ENCODE results near the gene BCDIN3D.
A peak's percentile ranks its signal among the peaks of the same experiment; 100 is the strongest.

The BCDIN3D gene

GRCh38 chr12:49838973-49839633 lies 3.8 kb downstream of the BCDIN3D start:
- no peak overlapping the region for H3K4me3 ChIP-seq (ENCODE audit: low read depth, low read length)
- DNase-seq (ENCODE audit: low read depth): peak; percentile 77
- TF ChIP-seq POLR2A (IDR thresholded peaks at IDR 0.05; ENCODE audit: extremely low read depth, insufficient read length): no peak
- peak; percentile 91 for TF ChIP-seq CTCF (IDR thresholded peaks at IDR 0.05; ENCODE audit: low read depth, low read length)
- peak; percentile 64; the same call in 1 of the 2 replicates for TF ChIP-seq MAX (IDR thresholded peaks at IDR 0.05; ENCODE audit: low read depth, low read length)
- TF ChIP-seq MYC (IDR thresholded peaks at IDR 0.05; ENCODE audit: low read depth, low read length): no peak

- TF ChIP-seq CTCF (IDR thresholded peaks at IDR 0.05; ENCODE audit: low read depth, low read length) (no peak), POLR2A (IDR thresholded peaks at IDR 0.05; ENCODE audit: extremely low read depth, insufficient read length) (no peak), MYC (IDR thresholded peaks at IDR 0.05; ENCODE audit: low read depth, low read length) (no peak), MAX (IDR thresholded peaks at IDR 0.05; ENCODE audit: low read depth, low read length) (no peak)
- DNase-seq (ENCODE audit: low read depth): no peak
- H3K4me3 ChIP-seq (ENCODE audit: low read depth, low read length): no peak overlapping the region
Measured at GRCh38 chr12:49832836-49833421, 10.0 kb downstream of the BCDIN3D start.

GRCh38 chr12:49831717-49832116 lies 11.2 kb downstream of the BCDIN3D start:
- TF ChIP-seq POLR2A (IDR thresholded peaks at IDR 0.05; ENCODE audit: extremely low read depth, insufficient read length) (no peak), MAX (IDR thresholded peaks at IDR 0.05; ENCODE audit: low read depth, low read length) (no peak), CTCF (IDR thresholded peaks at IDR 0.05; ENCODE audit: low read depth, low read length) (no peak), MYC (IDR thresholded peaks at IDR 0.05; ENCODE audit: low read depth, low read length) (no peak)

GRCh38 chr12:49828133-49829091 lies 14.5 kb downstream of the BCDIN3D start, which contains the start of gene NCKAP5L:
Gene NCKAP5L (minus strand): TSS chr12:49828413. CDS start chr12:49804044, 24,369 bp downstream.
- no peak for TF ChIP-seq CTCF (IDR thresholded peaks at IDR 0.05; ENCODE audit: low read depth, low read length)
- peak; percentile 54 for TF ChIP-seq POLR2A (IDR thresholded peaks at IDR 0.05; ENCODE audit: extremely low read depth, insufficient read length)
- peak; percentile 86 for TF ChIP-seq MAX (IDR thresholded peaks at IDR 0.05; ENCODE audit: low read depth, low read length)
- TF ChIP-seq MYC (IDR thresholded peaks at IDR 0.05; ENCODE audit: low read depth, low read length): peak; percentile 67
- peak; percentile 100 for DNase-seq (ENCODE audit: low read depth)
- H3K4me3 ChIP-seq (ENCODE audit: low read depth, low read length): peak within 1 kb of the TSS; percentile 66

More at GRCh38 chr12:49831717-49832116, 11.2 kb downstream of the BCDIN3D start:
- no peak overlapping the region for H3K4me3 ChIP-seq (ENCODE audit: low read depth, low read length)
- DNase-seq (ENCODE audit: low read depth): no peak

GRCh38 chr12:49827401-49828099 lies 15.4 kb downstream of the BCDIN3D start:
- H3K4me3 ChIP-seq (ENCODE audit: low read depth, low read length): peak overlapping the region; percentile 60
- TF ChIP-seq CTCF (IDR thresholded peaks at IDR 0.05; ENCODE audit: low read depth, low read length): no peak
- TF ChIP-seq MYC (IDR thresholded peaks at IDR 0.05; ENCODE audit: low read depth, low read length): no peak
- no peak for TF ChIP-seq MAX (IDR thresholded peaks at IDR 0.05; ENCODE audit: low read depth, low read length)
- TF ChIP-seq POLR2A (IDR thresholded peaks at IDR 0.05; ENCODE audit: extremely low read depth, insufficient read length): no peak
- peak; percentile 82 for DNase-seq (ENCODE audit: low read depth)

Measured in NB4 (cell line).